Activated CD8-positive, alpha-beta memory T cell treated with anti-CD3 and anti-CD28 coated beads, Interleukin-2, amount 50 U/mL, for 24 hours (primary cell): Measurements from ENCODE around the gene SEPSECS.
A peak's percentile ranks its signal among the peaks of the same experiment; 100 is the strongest.

Experiments used
- DNase-seq: peaks from one replicate; pipeline ENCODE4 v3.0.0-alpha.2; 2020; ENCODE audit errors: extremely low read depth

The SEPSECS gene

DNA sequence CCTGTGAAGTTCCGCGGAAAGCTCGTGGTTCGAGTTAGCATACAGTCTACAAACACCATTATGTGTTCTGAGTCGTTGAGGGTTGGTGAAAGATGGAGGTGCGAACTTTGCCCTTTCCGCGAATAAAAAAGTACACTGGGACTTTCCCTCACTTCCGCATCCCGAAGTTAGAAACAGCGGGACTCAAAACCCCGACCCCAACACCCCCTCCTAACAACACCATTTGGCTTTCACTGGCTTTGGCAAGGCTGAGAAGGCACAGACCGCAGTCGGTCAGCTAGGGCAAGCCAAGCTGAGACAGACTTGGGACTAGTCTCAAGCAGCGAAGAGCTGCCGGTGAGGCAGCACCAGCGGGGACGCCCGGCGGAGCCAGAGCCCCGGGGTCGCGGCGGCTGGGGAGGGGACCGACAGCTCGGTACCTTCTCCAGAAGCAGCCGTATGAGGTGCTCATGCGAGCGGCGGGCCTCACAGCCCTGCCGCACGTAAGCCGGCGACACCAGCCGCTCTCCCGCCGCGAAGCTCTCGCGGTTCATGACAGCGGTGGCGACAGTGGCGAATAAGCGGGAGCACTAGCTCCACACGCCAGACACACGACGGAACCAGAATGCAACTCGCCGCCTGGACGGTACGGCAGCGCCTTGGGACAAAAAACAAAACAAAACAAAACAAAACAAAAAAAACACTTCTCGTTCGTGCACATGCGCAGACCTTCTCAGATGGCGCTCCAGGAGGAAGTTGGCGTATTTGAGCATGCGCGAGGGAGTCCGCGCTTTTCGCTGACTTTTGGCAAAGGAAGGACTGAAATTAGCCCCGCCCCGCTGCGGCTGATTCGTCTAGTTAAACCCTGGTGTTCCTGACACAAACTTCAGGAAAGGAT, at the start of gene SEPSECS:
Gene SEPSECS (minus strand): TSS at position 613 of the 877 bp plus-strand sequence. CDS start 80 bp downstream, at position 533.
- peak; percentile 88 for DNase-seq

DNA sequence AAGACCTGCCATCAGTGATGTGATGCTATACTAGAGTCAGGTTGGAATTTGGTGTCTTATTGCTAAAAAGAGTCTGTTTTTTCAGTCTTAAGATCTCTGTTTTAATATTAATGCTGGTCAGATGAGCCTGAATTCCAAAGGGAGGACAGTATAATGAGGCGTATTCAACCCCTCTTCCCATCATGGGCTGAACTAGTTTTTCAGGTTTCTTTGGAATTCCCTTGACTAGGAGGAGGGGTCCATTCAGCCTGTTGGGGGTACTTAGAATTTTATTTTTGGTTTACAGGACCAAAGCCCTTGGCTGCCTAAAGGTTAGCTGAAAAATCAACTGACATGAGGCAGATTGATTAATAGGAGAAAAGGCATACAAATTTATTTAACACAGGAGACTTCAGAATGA, 49.5 kb upstream of the SEPSECS start:
- no peak for DNase-seq

DNA sequence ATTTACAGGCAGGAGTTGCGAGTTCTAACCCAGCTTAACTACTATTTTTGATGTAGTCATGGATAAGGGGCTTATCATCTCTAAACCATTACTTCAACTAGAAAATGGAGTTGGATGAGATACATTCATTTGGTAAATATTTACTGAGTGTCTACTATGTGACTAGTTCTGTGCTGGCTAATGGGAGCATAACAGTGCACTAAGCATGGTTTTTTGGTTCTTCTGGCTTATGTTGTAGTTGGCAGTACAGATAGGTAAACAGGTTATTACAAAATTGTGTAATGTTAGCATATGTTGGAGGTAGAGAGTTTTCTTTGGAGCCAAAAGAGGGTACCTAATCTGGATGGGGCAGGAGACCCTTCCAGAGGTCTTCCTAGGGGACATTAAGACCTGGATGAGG, 47.7 kb upstream of the SEPSECS start:
- DNase-seq: no peak

- DNase-seq: no peak
Observed at GRCh38 chr4:25198713-25199112, 38.5 kb upstream of the SEPSECS start.

DNA sequence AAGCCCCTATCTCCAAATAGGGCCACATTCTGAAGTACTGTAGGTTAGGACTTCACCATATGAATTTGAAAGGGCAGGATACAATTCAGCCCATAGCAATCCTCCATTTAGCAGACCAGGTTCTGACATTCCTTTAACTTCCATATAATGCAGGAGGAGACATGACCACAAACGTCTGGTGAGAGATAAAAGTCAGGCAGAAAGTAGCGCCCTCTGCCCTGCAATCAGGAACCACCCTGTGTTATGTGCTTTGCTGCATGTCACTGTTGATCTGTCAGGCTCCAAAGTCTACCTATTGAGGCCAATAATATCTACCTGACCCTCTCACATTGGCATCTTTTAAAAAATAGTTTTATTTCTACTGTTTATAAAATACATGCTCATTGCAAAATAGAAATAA, 30.2 kb upstream of the SEPSECS start:
- DNase-seq: no peak

DNA sequence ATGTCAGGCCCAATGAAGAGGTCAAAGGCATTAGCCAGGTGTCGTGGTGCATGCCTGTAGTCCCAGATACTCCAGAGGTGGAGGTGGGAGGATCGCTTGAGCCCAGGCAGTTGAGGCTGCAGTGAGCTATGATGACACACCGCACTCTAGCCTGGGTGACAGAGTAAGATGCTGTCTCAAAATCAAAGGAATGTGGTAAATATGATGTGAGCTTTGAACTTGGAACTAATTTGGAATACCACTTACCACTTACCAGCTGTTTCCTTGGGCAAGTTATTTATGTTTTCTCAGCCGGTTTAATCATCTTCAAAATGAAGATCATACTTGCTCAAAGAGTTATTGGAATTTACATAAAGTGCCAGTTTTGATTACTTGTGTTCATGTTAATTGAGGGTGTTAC, 23.8 kb upstream of the SEPSECS start:
- no peak for DNase-seq

GRCh38 chr4:25182937-25183336, 22.7 kb upstream of the SEPSECS start:
- DNase-seq: no peak

DNA sequence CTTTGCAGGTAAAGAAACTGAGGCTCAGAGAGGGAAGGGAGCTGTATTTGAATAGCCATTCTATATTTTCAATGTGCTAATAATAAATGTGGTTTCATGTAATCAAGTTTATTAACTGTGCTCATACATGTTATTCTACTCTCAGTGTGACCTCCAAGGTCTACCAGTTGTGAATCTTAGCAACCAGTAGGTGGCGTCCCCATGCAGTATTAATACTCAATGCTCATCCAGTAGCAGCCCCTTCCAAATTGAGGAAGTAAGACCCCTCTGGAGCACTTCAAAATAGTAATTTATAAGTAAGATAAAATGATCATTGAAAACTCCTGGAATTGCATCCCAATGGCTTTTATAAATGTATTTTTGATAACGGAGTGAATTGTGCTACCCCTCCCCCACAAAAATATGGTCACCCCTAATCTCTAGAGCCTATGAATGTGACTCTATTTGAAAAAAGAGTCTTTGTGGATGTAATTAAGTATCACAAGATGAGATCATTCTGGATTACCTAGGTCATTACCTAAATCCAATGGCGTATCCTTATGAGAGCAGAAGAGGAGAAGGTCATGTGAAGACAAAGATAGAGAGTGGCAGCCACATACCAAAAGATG, 20.4 kb upstream of the SEPSECS start:
- DNase-seq: no peak

GRCh38 chr4:25178838-25179261, 18.6 kb upstream of the SEPSECS start:
- no peak for DNase-seq

DNA sequence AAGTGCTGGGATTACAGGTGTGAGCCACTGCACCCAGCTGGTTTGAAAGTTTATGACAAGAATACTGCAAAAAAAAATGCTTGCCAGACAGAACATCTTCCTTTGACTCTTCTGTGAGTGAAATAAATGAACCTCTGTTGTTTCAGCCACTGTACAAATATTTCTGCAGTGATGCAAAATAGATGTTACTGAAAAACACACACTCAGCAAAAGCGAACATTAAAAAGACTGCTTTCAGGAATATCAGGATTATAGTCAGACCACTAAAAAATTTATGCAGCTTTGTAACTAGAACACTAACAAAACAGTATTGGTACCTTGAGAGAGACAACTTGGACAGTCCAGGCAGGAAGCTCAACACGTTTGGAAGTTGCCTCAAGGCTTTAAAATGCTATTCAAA, 16.9 kb upstream of the SEPSECS start:
- no peak for DNase-seq

DNA sequence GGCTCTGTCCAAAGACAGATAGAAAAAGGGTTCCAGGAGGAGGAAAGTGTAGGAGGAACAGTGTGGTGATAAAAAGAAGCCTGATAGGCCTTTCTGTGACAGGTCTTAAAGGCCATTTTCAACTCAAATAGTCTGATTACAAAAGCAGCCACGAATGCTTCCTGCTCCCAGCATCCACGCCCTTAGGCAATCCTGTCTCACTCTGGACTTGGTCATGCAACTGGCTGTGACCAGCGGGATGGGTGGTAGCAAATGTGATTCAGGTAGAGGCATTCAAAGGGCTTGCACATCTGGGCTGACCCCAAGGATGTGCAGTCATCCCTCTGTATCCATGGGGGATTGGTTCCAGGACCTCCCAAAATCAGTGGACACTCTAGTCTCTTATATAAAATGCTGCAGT, 14.4 kb upstream of the SEPSECS start:
- DNase-seq: no peak

- no peak for DNase-seq
Observed at GRCh38 chr4:25172961-25173915, 13.0 kb upstream of the SEPSECS start.

- no peak for DNase-seq
Observed at GRCh38 chr4:25171201-25171865, 11.1 kb upstream of the SEPSECS start.

- no peak for DNase-seq
Observed at GRCh38 chr4:25169446-25169845, 9.2 kb upstream of the SEPSECS start.

DNA sequence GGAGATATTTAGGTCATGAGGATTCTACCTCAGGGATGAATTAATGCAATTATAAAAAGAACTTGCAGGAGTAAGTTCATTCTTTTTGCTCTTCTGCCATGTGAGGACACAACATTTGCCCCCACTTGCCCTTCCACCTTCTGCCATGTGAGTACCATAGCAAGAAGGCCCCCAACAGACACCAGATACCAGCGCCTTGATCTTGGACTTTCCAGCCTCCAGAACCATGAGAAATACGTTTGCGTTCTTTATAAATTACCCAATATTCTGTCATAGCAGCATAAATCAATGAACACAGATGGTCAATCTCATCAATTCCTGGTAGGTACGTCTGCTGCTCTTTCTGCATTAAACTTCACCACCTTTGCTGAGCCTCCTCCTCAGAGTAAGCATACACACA, 5.7 kb upstream of the SEPSECS start:
- DNase-seq: no peak

- no peak for DNase-seq
Observed at GRCh38 chr4:25163196-25163595, 2.9 kb upstream of the SEPSECS start.

DNA sequence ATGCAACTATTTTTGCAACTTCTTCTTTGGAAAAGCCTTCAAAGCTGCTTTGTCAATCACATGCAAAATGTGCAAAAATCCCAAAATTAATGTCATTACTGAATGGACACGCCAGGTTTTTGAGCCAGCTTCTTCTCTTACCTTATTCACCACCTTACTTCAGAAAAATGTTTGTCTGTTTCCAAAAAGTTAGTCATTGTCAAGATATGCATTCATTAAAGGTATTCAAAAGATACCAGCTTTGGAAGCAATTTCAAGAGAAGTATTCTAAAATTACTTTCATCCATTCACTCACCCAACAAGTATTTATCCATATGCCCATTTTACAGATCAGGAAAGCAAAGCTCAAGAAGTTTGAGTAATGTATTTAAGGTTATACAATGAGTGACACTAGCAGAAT, 2.3 kb upstream of the SEPSECS start:
- no peak for DNase-seq

- no peak for DNase-seq
Observed at GRCh38 chr4:25161593-25161950, 1.3 kb upstream of the SEPSECS start.

- DNase-seq: no peak
Observed at GRCh38 chr4:25160714-25161592, 704 bp upstream of the SEPSECS start.

DNA sequence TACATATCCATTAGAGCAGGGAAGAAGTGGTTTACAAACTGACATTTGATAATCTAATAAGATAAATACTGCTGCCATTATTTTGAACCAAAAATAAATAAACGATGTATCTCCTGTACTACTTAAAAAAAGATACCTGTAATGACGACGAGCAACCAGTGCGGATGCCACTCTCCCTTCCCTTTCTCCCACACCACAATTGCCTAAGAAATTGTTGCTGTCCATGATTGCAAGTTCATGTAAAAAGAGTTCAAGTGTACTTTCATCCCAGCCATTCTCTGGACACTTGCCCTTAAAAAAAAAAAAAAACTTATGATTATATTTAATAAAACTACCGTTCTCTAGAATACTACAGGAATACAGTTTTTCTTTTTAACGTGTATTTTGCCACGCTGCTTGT, 1.4 kb downstream of the SEPSECS start:
- no peak for DNase-seq

- no peak for DNase-seq
Observed at GRCh38 chr4:25157081-25157480, 3.2 kb downstream of the SEPSECS start.
